Mucosa of stomach (tissue), 1 donor: Measurements from ENCODE around the gene ACP5.

Experiments
- H3K27me3 ChIP-seq: one replicate; pipeline ENCODE4 v1.7.0; 2013; ENCODE audit warnings: mild to moderate bottlenecking, low read length; ENCODE audit not compliant: control insufficient read depth, insufficient read depth
- H3K36me3 ChIP-seq: one replicate; pipeline ENCODE4 v1.7.0; 2013; ENCODE audit warnings: low read length; ENCODE audit not compliant: control insufficient read depth, insufficient read depth
- H3K4me1 ChIP-seq: one replicate; pipeline ENCODE4 v1.7.0; 2013; ENCODE audit warnings: mild to moderate bottlenecking, low read length; ENCODE audit not compliant: control insufficient read depth, insufficient read depth
- H3K4me3 ChIP-seq: one replicate; pipeline ENCODE4 v1.7.0; 2013; ENCODE audit warnings: low read length
- H3K9ac ChIP-seq: one replicate; pipeline ENCODE4 v1.7.0; 2013; ENCODE audit warnings: mild to moderate bottlenecking, low read length, moderate library complexity
- H3K9me3 ChIP-seq: one replicate; pipeline ENCODE4 v1.7.0; 2013; ENCODE audit warnings: mild to moderate bottlenecking, low read length, moderate library complexity; ENCODE audit not compliant: control insufficient read depth
- donor health status: Pancreatic carcinoma.

Gene ACP5

GRCh38 chr19:11597202-11598102 lies 20.0 kb upstream of the ACP5 start, which contains the start of gene ZNF627:
TSS of gene ZNF627 (plus strand) at chr19:11597483. CDS start at chr19:11597628, 145 bp downstream.
- H3K27me3 ChIP-seq, result no peaks in the 10 kb centered on the region
- no peaks in the 10 kb centered on the region for H3K9me3 ChIP-seq
- peak within 1 kb of the TSS; percentile 54 for H3K4me3 ChIP-seq
- H3K4me1 ChIP-seq, result peaks cover 3% of the 10 kb centered on the region
- H3K9ac ChIP-seq, result peak within 1 kb of the TSS; percentile 94
- H3K36me3 ChIP-seq, result no peaks in the 10 kb centered on the region

GRCh38 chr19:11596156-11596555 lies 18.7 kb upstream of the ACP5 start:
- peaks cover 3% of the 10 kb centered on the region for H3K4me1 ChIP-seq
- H3K4me3 ChIP-seq, result no peak overlapping the region
- H3K27me3 ChIP-seq, result no peaks in the 10 kb centered on the region
- no peak overlapping the region for H3K9ac ChIP-seq
- no peaks in the 10 kb centered on the region for H3K9me3 ChIP-seq
- no peaks in the 10 kb centered on the region for H3K36me3 ChIP-seq

GRCh38 chr19:11594084-11594483 lies 16.6 kb upstream of the ACP5 start:
- Histone ChIP-seq H3K36me3 (no peaks in the 10 kb centered on the region), H3K27me3 (no peaks in the 10 kb centered on the region), H3K9me3 (no peaks in the 10 kb centered on the region), H3K4me3 (no peak overlapping the region), H3K9ac (no peak overlapping the region), H3K4me1 (peaks cover 3% of the 10 kb centered on the region)

DNA sequence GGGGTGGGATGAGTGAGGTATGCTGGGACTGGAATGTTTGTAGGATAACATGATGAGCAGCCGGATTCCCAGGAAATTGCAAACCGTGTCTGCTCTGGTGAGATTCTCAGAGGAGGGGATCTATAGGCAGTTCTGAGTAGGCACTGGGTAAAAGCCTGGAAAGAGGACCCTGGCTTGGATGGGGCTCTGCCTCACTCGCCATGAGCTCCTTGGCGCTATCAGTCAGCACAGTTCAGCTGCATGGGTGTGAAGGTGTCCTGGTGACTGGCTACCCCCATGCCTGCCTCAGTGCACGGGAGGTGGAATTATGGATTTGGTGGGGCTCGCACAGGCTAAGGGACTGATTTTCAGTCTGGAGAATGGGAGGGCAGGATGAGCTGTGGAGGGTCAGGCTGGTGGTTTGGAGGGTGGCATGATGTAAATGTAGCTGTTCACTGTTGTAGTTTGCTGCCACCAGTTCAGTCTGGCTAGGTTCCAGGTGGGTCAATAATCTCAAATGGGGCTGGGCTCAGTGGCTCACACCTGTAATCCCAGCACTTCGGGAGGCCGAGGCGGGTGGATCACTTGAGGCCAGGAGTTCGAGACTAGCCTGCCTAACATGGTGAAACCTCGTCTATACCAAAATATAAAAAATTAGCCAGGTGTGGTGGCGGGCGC lies 10.7 kb upstream of the ACP5 start:
- Histone ChIP-seq H3K9ac (peak overlapping the region; percentile 26), H3K36me3 (no peaks in the 10 kb centered on the region), H3K27me3 (no peaks in the 10 kb centered on the region), H3K4me3 (no peak overlapping the region), H3K4me1 (peaks cover 6% of the 10 kb centered on the region), H3K9me3 (no peaks in the 10 kb centered on the region)

DNA sequence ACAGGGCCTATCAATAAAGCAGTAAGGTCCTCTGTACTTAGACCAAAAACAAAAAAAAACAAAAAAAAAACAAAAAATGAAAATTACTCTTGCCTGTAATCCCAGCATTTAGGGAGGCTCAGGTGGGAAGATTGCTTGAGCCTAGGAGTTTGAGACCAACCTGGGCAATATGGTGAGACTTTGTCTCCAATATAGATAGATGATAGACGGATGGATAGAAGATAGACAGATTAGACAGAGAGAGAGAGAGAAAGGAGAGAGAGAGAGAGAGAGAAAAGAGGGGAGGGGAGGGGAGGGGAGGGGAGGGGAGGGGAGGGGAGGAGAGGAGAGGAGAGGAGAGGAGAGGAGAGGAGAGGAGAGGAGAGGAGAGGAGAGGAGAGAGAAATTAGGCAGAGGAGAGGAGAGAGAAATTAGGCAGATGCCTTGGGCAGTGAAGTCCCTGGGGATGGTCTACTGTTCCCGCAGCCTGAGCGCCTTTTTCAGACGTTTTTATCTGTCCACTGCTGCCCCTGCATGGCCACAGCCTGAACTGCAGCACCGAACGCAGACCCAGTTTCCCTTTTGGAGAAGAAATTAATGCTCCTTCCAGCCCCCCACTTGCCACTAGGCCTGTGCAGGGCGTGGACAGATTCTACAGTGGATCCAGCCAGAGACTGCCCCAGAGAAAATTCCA lies 10.0 kb upstream of the ACP5 start:
- peak overlapping the region; percentile 26 for H3K9ac ChIP-seq
- H3K9me3 ChIP-seq, result no peaks in the 10 kb centered on the region
- no peaks in the 10 kb centered on the region for H3K27me3 ChIP-seq
- peaks cover 6% of the 10 kb centered on the region for H3K4me1 ChIP-seq
- no peak overlapping the region for H3K4me3 ChIP-seq
- no peaks in the 10 kb centered on the region for H3K36me3 ChIP-seq

DNA sequence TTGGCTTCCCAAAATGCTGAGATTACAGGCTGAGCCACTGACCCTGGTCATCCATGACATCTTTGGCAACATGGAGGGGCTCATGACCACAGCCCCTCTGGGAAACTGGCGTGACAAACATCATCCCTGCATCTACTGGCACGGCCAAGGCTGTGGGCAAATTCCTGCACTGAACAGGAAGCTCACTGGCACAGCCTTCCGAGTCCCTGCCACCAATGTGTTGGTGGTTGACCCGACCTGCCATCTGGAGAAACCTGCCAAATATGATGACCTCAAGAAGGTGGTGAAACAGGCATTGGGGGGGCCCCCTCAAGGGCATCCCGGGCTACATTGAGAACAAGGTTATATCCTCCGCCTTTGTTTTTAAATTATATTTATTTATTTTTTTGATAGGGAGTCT lies 8.9 kb upstream of the ACP5 start:
- Histone ChIP-seq H3K9ac (no peak overlapping the region), H3K4me3 (no peak overlapping the region), H3K27me3 (no peaks in the 10 kb centered on the region), H3K4me1 (peaks cover 12% of the 10 kb centered on the region), H3K36me3 (no peaks in the 10 kb centered on the region), H3K9me3 (no peaks in the 10 kb centered on the region)

DNA sequence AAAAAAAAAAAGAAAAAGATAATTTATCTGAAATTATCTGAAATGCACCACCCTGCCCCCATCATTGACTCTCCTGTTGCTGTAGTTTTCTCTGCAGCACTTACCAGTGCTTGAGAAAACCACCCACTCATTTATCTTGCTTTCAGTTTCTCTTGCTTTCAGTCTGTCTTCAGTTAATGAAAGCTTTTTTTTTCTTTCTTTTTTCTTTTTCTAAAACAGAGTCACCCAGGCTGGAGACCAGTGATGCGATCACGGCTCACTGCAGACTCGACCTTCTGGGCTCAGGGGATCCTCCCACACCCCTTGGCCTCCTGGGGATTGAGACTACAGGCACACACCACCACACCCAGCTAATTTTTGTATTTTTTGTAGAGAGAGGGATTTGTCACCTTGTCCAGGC lies 4.3 kb upstream of the ACP5 start:
- Histone ChIP-seq H3K9me3 (no peaks in the 10 kb centered on the region), H3K36me3 (no peaks in the 10 kb centered on the region), H3K9ac (peak overlapping the region; percentile 61), H3K4me1 (peaks cover 17% of the 10 kb centered on the region), H3K4me3 (no peak overlapping the region), H3K27me3 (peaks cover 3% of the 10 kb centered on the region)

- peaks cover 3% of the 10 kb centered on the region for H3K27me3 ChIP-seq
- H3K4me3 ChIP-seq, result no peak overlapping the region
- H3K36me3 ChIP-seq, result no peaks in the 10 kb centered on the region
- no peak overlapping the region for H3K9ac ChIP-seq
- H3K4me1 ChIP-seq, result peaks cover 17% of the 10 kb centered on the region
- no peaks in the 10 kb centered on the region for H3K9me3 ChIP-seq
Observed at GRCh38 chr19:11580116-11580515, 2.7 kb upstream of the ACP5 start.

DNA sequence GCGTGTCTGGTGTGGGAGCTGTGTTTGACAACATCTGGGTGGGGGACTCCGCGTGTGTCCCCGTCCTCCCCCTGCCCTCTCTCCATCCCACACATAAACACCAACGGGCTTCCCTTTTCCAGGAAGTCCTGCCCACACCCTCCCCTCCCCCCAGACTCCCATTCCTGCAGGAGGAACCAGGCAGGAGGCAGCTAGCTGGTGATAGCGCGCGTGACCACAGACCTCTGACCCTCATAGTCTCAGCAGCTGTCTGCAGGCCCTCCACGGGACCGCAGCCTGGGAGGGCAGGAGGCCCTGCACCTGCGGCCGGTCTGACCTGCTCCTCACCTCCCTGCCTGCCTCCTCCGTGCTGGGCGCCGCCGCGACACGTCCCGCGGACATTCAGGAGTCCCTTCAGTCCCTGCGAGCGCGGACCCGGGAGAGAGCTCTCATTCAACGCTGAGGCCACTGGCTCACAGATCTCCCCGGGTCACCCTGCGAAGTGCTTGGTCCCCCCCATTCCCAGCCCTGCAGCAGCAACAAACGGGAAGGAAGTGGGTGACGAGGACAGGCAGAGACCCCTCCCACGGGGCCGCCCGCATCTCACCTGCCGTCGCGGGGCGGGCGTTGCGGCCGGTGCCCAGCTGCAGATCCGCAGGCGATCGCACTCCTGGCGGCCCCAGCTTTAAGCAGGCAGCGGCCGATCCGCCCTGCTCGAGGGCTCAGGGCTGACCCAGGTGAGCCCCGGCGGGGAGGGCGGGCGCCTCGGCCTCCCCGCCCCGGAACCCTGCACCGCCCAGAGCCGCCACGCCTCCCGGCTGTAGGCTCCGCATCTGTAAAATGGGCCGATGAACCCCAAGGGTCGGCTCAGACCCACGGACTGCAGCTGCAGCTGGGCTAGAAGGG lies 1.1 kb upstream of the ACP5 start:
- H3K9me3 ChIP-seq, result no peaks in the 10 kb centered on the region
- H3K4me3 ChIP-seq, result peak overlapping the region; percentile 36
- peaks cover 17% of the 10 kb centered on the region for H3K4me1 ChIP-seq
- H3K27me3 ChIP-seq, result peaks cover 3% of the 10 kb centered on the region
- peak overlapping the region; percentile 54 for H3K9ac ChIP-seq
- H3K36me3 ChIP-seq, result no peaks in the 10 kb centered on the region

- Histone ChIP-seq H3K9ac (no peak overlapping the region), H3K4me1 (peaks cover 9% of the 10 kb centered on the region), H3K27me3 (peaks cover 3% of the 10 kb centered on the region), H3K4me3 (no peak overlapping the region), H3K36me3 (no peaks in the 10 kb centered on the region), H3K9me3 (no peaks in the 10 kb centered on the region)
Observed at GRCh38 chr19:11576227-11576626, 1.2 kb downstream of the ACP5 start.

DNA sequence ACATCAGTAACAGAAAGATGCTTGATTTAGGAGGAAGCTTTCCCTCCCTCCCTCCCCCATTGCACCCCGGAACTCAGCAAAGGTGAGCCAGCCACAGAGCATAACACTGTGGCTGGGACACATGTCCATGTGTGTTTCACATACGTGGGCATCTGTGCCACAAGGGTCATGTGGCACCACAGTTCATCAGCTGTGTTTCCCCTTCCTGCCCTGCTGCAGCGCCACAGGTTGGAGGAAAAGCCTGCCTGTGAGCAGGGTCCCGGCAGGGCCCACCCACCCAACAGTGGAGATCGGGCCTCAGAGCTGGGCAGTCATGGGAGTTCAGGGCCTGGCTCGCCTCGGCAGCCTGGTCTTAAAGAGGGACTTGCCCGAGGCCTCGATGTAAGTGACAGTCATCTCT lies 2.8 kb downstream of the ACP5 start:
- H3K4me3 ChIP-seq, result no peak overlapping the region
- no peak overlapping the region for H3K9ac ChIP-seq
- H3K36me3 ChIP-seq, result no peaks in the 10 kb centered on the region
- peaks cover 3% of the 10 kb centered on the region for H3K27me3 ChIP-seq
- H3K9me3 ChIP-seq, result no peaks in the 10 kb centered on the region
- H3K4me1 ChIP-seq, result peaks cover 5% of the 10 kb centered on the region
